ENCODE results near the gene RASA3. TPM values are rescaled to one million over a fixed set of nuclear protein-coding genes. Genes with fewer than 3 reads are reported as not detected.
"Not testable (repeated sequence)": the region's sequence is repeated elsewhere in the genome, so short reads cannot be mapped to it uniquely, and the experiment has no call there.

Gene RASA3
- total RNA-seq, 1 donor from 2014 or later = 23.7 TPM

GRCh38 chr13:114155926-114156883 is 23.8 kb upstream of the RASA3 start:
- DNase-seq = no peak

- DNase-seq = no peak
These were observed 22.9 kb upstream of the RASA3 start for GRCh38 chr13:114155320-114155719.

- no peak for DNase-seq
These were observed 22.1 kb upstream of the RASA3 start for GRCh38 chr13:114154476-114154875.

- DNase-seq = no peak
These were observed 21.2 kb upstream of the RASA3 start for GRCh38 chr13:114153485-114154080.

DNA sequence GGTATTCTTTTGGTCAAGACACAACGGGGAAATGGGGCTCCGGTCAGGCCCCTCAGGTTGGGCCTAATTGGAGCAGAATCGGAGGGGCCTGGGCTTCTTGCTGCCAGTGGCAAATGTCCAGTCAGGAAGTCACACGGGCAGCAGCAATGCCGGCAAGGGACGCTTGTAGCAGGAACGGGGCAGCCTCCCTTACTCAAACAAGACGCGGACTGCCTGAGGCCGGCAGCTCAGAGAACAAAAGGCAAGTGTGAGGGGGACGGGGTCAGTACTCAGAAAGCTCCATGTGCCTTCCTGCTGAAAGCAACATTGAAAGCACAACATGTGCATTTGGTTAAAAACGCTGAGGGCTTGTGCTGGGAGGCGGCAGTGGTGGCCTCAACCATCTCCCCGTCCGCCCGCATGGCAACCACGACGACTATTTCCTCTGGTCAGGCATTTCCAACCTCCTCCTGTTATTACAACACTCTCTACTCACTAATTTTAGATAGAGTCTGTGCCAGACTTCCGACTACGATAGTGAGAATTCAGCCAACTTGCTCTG is 20.5 kb upstream of the RASA3 start:
- DNase-seq = no peak

GRCh38 chr13:114152285-114152645 is 19.8 kb upstream of the RASA3 start:
- DNase-seq = no peak

DNA sequence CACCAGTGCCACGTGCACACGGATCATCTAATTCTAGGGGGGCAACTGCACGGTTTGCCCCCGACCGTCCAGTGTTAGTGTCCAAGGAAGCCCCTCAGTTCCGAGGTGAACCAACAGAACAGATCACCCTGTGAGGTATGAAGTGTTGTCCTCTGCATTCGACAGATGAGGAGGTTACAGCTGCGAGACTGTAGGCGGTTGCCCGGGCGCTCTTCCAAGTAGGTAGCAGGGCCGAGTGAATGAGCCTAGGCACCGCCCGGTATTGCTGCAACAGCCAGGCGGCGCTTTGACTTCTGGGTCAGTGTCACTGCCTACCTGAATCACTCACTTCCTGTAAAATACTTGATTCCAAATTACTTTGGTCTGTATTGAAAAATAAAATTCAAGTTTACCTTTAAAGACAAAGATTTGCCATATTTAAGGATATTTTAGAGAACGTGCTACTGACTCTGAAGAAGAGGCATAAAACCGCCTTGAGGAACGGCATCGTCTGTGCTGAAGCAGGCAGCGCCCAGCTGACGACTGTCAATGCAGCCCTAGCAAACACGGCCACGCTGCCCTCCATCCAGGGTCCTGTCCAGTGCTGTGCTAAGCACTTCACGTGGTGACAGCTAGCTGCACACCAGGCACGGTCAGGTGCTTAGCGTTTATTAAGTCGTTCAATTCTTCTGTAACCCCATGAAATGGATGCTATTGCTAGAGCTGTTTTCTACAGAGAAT is 19.3 kb upstream of the RASA3 start:
- DNase-seq = no peak

DNA sequence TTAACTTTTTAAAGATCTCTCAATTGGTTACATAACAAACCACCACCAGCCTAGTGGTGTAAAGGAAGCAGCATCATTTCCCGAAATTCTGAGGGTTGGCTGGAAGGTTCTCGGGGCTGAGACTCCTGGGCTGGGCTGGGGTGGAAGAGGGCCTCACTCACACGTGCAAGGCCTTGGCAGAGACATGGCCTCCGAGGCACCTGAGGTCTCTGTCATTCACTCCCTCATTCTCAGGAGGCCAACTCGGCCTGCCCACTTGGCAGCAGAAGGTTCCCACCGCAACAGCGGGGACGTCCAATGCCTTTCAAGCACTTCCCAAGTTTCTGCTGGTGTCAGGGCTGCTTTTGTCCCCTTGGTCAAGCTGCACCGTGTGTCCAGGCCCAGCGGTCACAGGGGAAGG is 18.6 kb upstream of the RASA3 start:
- DNase-seq = no peak

DNA sequence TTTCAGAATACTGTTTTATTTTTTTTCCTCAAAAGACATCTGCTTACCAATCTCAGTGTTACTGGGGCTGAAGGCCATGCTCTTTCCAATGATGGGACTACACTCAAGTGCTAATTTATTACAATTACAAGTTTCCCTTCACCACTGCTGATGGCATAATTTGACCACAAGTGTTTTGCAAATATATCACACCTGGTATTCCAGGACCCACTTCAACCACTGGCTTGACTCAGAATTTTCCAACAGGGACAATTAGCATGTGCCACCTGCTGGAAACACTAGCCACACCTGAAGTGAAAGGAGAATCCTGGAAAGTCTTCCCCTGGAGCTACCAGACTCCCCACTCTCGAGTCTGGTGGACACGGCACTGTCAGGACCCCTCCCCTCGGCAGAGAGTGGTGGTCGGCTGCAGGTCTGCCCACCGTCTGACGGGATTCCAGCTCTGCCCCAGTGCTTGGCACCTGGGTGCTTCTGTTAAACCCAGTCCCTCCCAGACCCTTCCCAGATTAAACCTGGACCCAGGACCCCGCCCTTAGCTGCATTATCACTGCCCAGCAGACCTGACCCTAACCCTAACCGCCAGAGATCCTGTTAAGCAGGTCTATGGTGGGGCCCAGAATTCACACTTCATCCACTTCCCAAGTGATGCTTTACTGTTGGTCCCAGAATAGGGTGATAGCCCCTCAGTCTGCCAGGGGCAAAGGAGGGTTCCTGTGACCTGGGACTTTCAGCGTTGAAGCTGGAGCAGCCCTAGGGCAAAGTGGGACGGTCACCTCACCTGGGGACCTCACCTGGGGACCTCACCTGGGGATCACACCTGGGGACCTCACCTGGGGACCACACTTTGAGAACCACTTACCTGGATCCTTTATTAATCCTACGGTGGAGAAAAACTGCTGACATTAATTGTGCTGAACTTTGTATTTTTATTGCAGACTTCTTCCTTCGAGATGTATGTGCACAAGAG is 17.6 kb upstream of the RASA3 start:
- no peak for DNase-seq

DNA sequence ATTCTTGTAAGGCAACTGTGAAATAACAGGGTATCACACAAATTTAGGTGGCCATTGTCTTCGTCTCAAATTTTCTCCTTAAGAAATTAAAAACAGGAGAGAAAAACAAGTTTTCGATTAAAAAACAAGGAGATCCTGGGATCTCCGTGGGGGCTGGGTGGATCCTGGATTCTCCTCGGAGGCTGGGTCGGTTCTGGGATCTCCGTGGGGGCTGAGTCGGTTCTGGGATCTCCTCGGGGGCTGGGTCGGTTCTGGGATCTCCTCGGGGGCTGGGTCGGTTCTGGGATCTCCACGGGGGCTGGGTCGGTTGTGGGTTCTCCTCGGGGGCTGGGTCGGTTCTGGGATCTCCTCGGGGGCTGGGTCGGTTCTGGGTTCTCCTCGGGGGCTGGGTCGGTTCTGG is 16.5 kb upstream of the RASA3 start:
- DNase-seq = not testable (repeated sequence)

DNA sequence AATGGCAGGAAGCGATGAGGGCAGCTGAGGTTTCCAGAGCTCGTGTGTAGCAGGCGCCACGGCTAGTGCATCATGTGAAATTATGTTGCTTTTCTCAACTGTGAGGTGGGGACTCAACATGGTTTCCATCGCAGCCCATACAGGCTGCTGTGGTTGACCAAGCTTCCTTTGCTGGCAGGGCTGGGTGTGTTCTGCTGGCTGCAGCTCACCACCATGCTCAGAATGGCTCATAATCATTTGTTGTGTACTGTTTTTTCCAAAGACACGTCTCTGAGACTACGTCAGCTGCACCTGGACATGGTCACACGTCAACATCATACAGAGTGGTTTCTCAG is 16.1 kb upstream of the RASA3 start:
- DNase-seq = no peak

DNA sequence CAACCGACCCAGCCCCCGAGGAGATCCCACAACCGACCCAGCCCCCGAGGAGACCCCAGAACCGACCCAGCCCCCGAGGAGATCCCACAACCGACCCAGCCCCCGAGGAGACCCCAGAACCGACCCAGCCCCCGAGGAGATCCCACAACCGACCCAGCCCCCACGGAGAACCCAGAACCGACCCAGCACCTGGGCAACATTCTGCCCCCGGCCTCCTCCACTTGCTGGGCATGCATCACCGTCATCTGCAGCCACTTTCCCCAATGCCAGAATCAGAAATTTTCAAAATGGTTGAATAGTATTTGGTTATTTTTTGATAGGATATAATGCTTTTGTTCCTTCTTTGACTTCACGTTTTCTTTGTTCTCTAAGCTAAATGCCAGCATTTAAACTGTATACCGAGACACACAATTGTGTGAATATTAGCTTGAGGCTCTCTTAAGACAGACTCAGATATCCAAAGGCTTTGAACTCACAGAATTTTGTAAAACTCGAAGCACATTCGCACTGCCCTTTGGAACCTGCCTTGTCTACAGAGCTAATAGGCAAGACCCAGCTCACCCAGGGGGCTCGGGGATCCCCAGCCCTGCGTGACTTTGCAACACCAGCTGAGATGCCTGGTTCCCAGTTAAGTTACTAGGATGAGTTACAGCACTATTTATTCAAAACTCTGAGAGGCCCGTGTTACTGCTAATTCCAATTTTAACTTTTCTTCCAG is 15.5 kb upstream of the RASA3 start:
- DNase-seq = no peak

GRCh38 chr13:114146629-114147028 is 14.2 kb upstream of the RASA3 start:
- no peak for DNase-seq

DNA sequence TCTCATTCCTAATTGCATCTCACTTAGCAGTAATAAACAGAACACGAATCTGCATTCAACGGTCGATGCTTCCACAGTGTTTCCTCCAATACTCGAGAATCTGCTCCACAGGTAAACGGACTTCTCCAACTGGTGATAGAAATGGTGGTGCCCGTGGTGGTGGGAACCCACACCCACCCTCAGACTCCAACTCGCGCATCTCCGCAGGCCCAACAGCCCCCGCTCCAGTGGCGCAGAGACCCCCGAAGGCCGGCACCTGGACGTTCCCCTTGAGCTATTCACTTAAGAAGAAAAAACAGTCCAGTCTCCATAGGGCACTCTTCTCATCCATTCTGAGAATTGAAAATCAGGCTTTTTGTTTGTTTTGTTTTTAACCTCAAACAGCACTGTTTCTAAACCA is 13.8 kb upstream of the RASA3 start:
- no peak for DNase-seq

GRCh38 chr13:114145722-114146121 is 13.3 kb upstream of the RASA3 start:
- DNase-seq = no peak

DNA sequence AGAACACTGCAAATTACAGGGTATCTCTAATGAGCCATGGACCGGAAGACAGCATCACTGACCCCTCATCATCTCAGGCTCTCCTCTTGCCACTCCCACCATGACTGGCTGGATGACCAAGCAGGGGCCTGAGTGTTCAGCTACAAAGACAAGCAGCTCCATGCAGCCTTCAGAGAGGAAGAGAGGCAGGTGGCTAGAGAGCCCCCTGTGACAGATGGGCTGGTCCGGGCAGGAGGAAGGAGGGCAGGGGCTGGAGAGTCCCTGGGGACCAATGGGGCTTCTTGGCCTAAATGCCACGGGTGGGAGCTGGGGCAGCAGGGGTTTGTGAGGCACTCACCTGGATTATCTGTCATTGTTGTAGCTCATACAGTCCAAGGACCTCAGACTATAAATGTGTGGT is 12.8 kb upstream of the RASA3 start:
- no peak for DNase-seq

GRCh38 chr13:114144606-114145244 is 12.3 kb upstream of the RASA3 start:
- DNase-seq = no peak

GRCh38 chr13:114143806-114144605 is 11.6 kb upstream of the RASA3 start:
- peak; percentile 27 for DNase-seq

DNA sequence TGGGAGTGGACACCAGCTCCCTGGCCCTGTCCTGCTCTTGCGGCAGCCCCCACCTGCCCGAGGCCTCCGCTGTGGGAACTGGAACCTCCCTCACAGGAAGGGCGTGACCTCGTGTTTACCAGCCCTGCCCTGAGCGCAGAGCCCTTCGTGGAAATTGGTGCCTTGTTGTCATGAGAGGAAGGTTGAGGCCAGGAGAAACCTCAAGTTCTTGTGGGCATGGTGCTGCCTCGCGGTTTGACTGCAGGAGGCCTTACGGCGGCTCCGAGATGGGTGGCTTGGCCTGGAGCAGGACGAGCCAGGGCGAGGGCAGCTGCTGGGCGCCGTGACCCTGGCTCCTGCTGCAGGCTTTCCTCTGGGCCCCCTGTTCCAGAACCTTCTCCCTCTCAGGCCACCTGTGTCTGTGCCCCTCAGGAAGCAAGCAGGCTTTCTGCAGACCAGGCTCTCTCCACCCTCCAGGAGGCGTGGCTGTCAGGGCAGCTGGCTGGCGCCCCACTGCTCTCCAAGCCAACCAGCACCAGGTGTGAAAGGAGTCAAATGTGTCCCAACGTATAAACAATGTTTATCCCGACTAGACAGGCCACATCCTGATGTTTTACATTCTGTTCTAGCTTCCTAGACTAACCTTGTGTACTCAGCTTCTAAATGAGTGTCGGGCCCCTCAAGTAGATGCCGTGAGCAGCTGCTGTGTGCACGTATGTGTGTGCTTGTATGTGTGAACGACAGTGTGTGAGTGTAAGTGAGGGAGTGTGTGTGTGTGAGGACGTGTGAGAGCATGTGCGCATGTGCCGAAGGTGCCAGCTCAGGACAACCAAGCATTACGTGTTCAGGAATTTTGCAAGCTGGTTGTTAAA is 10.4 kb upstream of the RASA3 start:
- DNase-seq = peak; percentile 83

Measured in tongue (tissue), 2 donors.